VCaP (cell line): ENCODE results near the gene CLEC4M.
A peak's percentile ranks its signal among the peaks of the same experiment; 100 is the strongest.
"Not testable (repeated sequence)": the region's sequence is repeated elsewhere in the genome, so short reads cannot be mapped to it uniquely, and the experiment has no call there.

Experiments
- H3K27ac ChIP-seq: fragments of 450-650 bp; 2 replicates; pipeline ENCODE4 v1.5.1; 2017
- TF ChIP-seq, protein P1 (sequence below): fragments of 450-650 bp; conservative IDR thresholded peaks from 2 replicates; pipeline ENCODE4 v1.5.1; 2017; ENCODE audit warnings: mild to moderate bottlenecking, moderate library complexity

Gene CLEC4M

DNA sequence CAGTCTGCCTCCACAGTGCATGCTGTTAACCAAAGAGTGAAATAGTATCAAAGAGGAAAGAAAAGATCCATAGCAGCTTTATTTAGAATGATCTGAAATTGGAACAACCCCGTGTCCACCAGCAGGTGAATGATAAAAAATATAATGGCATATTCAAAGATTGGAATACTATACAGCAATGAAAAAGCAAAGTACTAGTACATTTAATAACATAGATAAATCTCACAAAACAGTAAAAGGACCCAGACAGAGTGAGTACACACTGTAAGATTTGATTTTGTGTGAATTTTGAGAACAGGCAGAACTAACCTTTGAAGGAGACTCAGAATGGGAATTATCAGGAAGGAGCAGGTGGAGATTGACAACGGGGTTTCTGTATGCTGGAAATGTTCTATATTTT, 14.9 kb upstream of the CLEC4M start:
- TF ChIP-seq, protein P1, sequence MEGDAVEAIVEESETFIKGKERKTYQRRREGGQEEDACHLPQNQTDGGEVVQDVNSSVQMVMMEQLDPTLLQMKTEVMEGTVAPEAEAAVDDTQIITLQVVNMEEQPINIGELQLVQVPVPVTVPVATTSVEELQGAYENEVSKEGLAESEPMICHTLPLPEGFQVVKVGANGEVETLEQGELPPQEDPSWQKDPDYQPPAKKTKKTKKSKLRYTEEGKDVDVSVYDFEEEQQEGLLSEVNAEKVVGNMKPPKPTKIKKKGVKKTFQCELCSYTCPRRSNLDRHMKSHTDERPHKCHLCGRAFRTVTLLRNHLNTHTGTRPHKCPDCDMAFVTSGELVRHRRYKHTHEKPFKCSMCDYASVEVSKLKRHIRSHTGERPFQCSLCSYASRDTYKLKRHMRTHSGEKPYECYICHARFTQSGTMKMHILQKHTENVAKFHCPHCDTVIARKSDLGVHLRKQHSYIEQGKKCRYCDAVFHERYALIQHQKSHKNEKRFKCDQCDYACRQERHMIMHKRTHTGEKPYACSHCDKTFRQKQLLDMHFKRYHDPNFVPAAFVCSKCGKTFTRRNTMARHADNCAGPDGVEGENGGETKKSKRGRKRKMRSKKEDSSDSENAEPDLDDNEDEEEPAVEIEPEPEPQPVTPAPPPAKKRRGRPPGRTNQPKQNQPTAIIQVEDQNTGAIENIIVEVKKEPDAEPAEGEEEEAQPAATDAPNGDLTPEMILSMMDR: no peak
- no peak overlapping the region for H3K27ac ChIP-seq

DNA sequence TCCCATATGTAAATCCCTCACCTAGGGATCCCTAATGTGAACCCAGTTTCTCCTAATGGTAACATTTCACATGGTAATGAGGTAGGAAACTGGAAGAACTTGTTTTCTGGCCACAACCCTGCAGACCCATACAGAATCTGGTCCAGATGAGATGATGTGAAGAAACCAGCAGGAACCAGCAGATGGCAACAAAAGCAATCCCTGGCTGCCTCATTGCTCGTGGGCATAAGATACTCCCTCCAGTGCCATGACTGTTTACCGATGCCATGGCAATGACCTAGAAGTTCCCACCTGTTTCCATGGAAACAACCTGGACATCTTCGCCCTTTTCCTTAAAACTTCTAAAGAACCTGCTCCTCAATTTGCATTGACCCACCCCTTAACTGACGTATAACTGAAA, 14.3 kb upstream of the CLEC4M start:
- TF ChIP-seq, protein P1: peak; percentile 64

DNA sequence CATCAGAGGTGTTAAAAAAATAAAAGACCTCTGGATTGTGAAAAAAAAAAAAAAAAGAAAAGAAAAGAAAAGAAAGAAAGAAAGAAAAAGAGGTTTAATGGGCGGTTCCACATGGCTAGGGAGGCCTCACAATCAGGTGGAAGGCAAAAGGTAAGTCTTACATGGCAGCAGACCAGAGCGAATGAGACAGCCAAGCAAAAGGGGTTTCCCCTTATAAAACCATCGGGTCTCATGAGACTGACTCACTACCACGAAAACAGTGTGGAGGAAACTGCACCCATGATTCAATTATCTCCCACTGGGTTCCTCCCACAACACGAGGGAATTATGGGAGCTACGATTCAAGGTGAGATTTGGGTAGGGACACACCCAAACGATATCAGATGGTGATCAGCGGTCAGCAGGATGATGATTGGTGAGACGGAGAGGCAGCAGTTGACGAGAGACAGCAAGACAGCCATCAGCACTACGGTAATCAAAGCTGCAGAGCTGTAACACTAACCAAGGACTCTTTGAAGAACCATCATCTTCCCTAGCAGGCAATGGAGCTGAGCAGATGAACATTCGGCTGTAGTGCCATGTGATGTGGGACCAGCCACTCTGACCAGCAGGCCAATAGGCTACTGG, 11.8 kb upstream of the CLEC4M start:
- TF ChIP-seq, protein P1: no peak
- no peak overlapping the region for H3K27ac ChIP-seq

More for the DNA sequence above, 14.3 kb upstream of the CLEC4M start:
- H3K27ac ChIP-seq: no peak overlapping the region

DNA sequence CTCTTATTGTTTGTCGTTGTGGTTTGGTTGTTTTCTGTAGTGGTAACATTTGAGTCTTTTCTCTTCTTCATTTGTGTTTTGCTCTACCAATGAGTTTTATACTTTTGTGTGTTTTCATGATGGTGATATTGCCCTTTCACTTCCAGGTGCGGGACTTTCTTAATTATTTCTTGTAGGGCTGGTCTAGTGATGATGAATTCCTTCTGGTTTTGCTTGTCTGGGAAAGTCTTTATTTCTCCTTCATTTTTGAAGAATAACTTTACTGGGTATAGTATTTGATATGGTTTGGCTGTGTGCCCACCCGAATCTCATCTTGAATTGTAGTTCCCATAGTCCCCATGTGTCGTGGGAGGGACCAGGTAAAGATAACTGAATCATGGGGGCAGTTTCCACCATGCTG, 6.8 kb upstream of the CLEC4M start:
- no peak overlapping the region for H3K27ac ChIP-seq
- TF ChIP-seq, protein P1: no peak

DNA sequence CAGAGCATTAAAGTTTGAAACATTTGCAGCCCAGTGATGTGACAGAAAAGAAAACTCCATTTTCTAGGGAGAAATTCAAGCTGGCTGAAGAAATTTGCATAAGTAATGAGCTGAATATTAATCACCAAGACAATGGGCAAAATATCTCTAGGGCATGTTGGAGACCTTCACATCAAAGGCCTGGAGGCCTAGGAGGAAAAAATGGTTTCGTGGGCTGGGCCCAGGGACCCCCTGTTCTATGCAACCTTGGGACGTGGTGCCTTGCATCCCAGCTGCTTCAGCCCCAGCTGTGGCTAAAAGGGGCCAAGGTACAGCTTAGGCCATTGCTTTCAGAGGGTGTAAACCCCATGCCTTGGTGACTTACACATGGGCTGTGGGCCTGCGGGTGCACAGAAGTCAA, 5.7 kb upstream of the CLEC4M start:
- TF ChIP-seq, protein P1: no peak
- H3K27ac ChIP-seq: no peak overlapping the region

DNA sequence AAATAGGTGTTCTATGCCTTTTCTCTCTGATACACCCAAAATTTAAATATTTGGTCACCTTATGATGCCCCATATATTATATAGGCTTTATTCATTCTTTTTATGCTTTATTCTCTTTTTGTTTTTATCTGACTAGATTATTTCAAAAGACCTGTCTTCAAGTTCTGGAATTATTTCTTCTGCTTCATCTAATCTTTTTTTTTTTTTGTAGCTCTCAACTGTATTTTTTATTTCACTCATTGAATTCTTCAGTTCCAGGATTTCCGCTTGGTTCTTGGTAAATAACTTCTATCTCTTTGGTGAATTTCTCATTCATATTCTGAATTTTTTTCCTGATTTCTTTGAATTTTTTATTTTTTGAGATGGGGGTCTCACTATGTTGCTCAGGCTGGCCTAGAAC, 3.9 kb upstream of the CLEC4M start:
- H3K27ac ChIP-seq: no peak overlapping the region
- TF ChIP-seq, protein P1: no peak

DNA sequence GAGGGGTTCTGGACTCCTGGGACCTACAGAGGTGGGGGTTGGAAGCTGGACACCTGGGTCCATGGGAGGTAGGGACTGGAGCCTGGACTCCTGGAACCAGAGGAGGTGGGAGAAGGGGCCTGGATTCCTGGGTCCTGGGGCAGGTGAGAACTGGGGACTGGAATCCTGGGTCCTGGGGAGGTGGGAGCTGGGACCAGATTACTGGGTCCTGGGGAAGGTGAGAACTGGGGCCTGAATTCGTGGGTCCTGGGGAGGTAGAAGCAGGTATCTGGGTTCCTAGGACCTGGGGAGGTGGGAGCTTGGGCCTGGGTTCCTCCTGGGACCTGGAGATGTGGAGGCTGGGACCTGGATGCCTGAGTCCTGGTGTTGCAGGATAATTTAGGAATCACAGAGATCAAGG, 653 bp downstream of the CLEC4M start:
- H3K27ac ChIP-seq: no peak overlapping the region
- TF ChIP-seq, protein P1: no peak

DNA sequence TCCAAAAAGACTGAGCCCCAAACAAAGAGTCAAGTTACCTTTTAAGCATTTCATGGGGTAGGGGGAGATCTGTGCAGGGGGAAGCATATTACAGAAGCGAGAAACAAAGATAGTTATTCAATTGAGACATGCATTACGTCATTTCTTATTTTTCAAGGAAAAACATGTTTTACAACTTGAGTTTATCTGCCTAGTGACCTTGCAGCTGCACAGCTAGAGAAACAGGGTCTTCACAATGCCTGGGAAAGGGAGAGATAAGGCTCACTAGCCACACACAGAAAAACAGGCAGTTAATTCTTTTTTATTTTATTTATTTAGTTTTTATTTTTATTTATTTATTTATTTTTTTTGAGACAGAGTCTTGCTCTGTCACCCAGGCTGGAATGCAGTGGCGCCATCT, 1.1 kb downstream of the CLEC4M start:
- not testable (repeated sequence) for H3K27ac ChIP-seq

DNA sequence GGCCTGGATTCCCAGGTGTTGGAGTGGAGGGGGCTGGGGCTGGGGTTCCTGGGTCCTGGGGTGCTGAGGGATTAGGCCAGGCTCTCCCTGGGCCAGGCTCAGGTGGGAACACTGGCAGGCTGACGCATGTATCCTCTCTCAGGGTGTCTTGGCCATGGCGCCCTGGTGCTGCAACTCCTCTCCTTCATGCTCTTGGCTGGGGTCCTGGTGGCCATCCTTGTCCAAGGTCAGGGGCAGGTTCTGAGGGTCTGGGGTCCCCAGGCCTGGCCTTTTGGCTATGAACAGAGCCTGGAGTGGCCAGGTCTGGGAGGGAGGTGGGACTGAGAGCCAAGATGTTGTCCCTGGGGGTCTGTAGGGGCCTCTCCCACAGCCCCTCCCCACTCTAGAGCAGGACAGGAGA, 2.0 kb downstream of the CLEC4M start:
- not testable (repeated sequence) for H3K27ac ChIP-seq
